Osteoblast (primary cell): ENCODE measurements around the gene PBX4. TPM values are rescaled to one million over a fixed set of nuclear protein-coding genes. Genes with fewer than 3 reads are reported as not detected.

ENCODE experiments used
- DNase-seq: peaks from one replicate; pipeline ENCODE4 v3.0.0; 2011; ENCODE audit warnings: low spot score, mixed read lengths; ENCODE audit not compliant: insufficient read length; ENCODE audit errors: missing footprints
- H2AFZ ChIP-seq: 2 replicates; pipeline ENCODE4 v1.6.0; 2011; ENCODE audit warnings: mild to moderate bottlenecking, low read length
- H3K27ac ChIP-seq: 2 replicates; pipeline ENCODE4 v1.5.1; 2011; ENCODE audit warnings: mild to moderate bottlenecking, low read depth, low read length, moderate library complexity
- H3K27me3 ChIP-seq: 2 replicates; pipeline ENCODE4 v1.6.0; 2012; ENCODE audit warnings: mild to moderate bottlenecking, control low read depth, inconsistent platforms, low read length, moderate library complexity; ENCODE audit not compliant: insufficient read depth
- H3K36me3 ChIP-seq: 2 replicates; pipeline ENCODE4 v1.5.1; 2011; ENCODE audit warnings: mild to moderate bottlenecking, low read length, control low read depth, moderate library complexity; ENCODE audit not compliant: insufficient read depth
- H3K4me1 ChIP-seq: 2 replicates; pipeline ENCODE4 v1.5.1; 2011; ENCODE audit warnings: mild to moderate bottlenecking, low read length, control low read depth, moderate library complexity; ENCODE audit not compliant: insufficient read depth
- H3K4me2 ChIP-seq: 2 replicates; pipeline ENCODE4 v1.6.0; 2011; ENCODE audit warnings: mild to moderate bottlenecking, low read length; ENCODE audit not compliant: insufficient read depth
- H3K4me3 ChIP-seq: fragments of 200-600 bp; sonication (generic); 3 replicates; pipeline ENCODE4 v1.5.1; 2012; ENCODE audit warnings: mild to moderate bottlenecking, low read length, inconsistent platforms; ENCODE audit not compliant: insufficient read depth
- H3K79me2 ChIP-seq: 2 replicates; pipeline ENCODE4 v1.6.0; 2012; ENCODE audit warnings: mild to moderate bottlenecking, low read length, control low read depth, inconsistent platforms; ENCODE audit not compliant: insufficient read depth
- H3K9me3 ChIP-seq: 2 replicates; pipeline ENCODE4 v1.5.1; 2011; ENCODE audit warnings: low read depth, low read length, control low read depth
- H4K20me1 ChIP-seq: 2 replicates; pipeline ENCODE4 v1.6.0; 2012; ENCODE audit warnings: mild to moderate bottlenecking, low read length, control low read depth; ENCODE audit not compliant: insufficient read depth
- total RNA-seq: library from RNA; depleted of rRNA; stranded (reverse); fragments of >200 nt; gene quantifications from 2 replicates; pipeline ENCODE4 v1.2.3, GENCODE V29; 2012
- TF ChIP-seq, protein P1 (sequence below): IDR thresholded peaks from 2 replicates; pipeline ENCODE4 v1.5.1; 2011; ENCODE audit warnings: mild to moderate bottlenecking, low read depth, low read length, moderate library complexity; ENCODE audit errors: extremely low read depth

The PBX4 gene
- total RNA-seq, 1 donor, result 0.36 TPM

DNA sequence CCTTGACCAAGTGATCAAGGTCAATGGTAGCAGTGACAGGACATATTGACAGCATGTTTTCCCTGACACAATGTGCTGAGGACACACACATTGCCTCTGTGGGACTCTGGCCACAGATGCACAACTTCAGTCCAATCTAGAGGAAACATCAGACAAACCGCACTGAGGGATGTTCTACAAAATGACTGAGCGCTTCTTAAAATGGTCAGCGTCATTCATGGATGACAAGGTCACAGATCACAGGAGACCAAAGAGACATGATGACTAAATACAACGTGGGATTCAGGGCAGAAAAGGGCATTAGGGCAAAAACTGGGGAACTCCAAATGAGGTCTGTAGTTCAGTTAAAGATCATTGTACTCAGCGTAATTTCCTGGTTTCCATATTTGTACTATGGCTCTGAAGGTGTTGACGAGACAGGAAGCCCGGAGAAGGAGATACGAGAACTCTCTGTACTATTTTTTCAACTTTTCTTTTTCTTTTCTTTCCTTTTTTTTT lies 20.6 kb downstream of the PBX4 start:
- Histone ChIP-seq H3K9me3 (no peaks in the 10 kb centered on the region), H3K4me2 (no peak overlapping the region), H3K27me3 (no peaks in the 10 kb centered on the region), H3K27ac (no peak overlapping the region), H4K20me1 (no peaks in the 10 kb centered on the region), H2AFZ (no peak overlapping the region), H3K4me1 (peaks cover 10% of the 10 kb centered on the region), H3K4me3 (no peak overlapping the region), H3K36me3 (no peaks in the 10 kb centered on the region), H3K79me2 (no peaks in the 10 kb centered on the region)
- TF ChIP-seq, protein P1, sequence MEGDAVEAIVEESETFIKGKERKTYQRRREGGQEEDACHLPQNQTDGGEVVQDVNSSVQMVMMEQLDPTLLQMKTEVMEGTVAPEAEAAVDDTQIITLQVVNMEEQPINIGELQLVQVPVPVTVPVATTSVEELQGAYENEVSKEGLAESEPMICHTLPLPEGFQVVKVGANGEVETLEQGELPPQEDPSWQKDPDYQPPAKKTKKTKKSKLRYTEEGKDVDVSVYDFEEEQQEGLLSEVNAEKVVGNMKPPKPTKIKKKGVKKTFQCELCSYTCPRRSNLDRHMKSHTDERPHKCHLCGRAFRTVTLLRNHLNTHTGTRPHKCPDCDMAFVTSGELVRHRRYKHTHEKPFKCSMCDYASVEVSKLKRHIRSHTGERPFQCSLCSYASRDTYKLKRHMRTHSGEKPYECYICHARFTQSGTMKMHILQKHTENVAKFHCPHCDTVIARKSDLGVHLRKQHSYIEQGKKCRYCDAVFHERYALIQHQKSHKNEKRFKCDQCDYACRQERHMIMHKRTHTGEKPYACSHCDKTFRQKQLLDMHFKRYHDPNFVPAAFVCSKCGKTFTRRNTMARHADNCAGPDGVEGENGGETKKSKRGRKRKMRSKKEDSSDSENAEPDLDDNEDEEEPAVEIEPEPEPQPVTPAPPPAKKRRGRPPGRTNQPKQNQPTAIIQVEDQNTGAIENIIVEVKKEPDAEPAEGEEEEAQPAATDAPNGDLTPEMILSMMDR, result no peak
- peak; percentile 17 for DNase-seq

- no peaks in the 10 kb centered on the region for H3K9me3 ChIP-seq
- no peak overlapping the region for H3K4me3 ChIP-seq
- no peaks in the 10 kb centered on the region for H3K79me2 ChIP-seq
- no peaks in the 10 kb centered on the region for H3K27me3 ChIP-seq
- peaks cover 23% of the 10 kb centered on the region for H3K4me1 ChIP-seq
- peak overlapping the region; percentile 32 for H2AFZ ChIP-seq
- H3K27ac ChIP-seq, result peak overlapping the region; percentile 31
- peak overlapping the region; percentile 46 for H3K4me2 ChIP-seq
- DNase-seq, result peak; percentile 87
- H3K36me3 ChIP-seq, result no peaks in the 10 kb centered on the region
- TF ChIP-seq, protein P1, result no peak
- H4K20me1 ChIP-seq, result no peaks in the 10 kb centered on the region
Observed at GRCh38 chr19:19595171-19595701, 23.3 kb downstream of the PBX4 start.

DNA sequence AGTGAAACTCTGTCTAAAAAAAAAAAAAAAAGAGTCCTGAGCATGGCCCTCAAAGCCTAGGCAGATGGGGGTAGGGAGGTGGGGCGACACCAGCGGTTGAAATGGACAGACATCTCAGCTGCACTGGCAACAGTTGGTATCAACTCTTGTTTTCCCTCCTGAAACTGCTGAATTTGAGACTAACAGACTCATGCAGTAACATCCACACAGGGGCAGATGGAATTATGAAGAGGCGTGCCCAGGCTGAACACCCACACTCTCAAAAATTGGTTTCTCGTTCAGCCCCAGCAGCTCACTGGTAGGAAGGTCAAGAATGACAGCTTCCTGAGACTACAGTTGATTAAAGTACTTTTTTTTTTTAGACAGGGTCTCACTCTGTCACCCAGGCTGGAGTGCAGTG lies 24.1 kb downstream of the PBX4 start:
- no peak overlapping the region for H2AFZ ChIP-seq
- no peaks in the 10 kb centered on the region for H3K9me3 ChIP-seq
- DNase-seq, result no peak
- no peak overlapping the region for H3K4me3 ChIP-seq
- no peaks in the 10 kb centered on the region for H3K36me3 ChIP-seq
- TF ChIP-seq, protein P1, result no peak
- H3K4me1 ChIP-seq, result peaks cover 23% of the 10 kb centered on the region
- H3K4me2 ChIP-seq, result no peak overlapping the region
- H4K20me1 ChIP-seq, result no peaks in the 10 kb centered on the region
- H3K27me3 ChIP-seq, result no peaks in the 10 kb centered on the region
- H3K27ac ChIP-seq, result no peak overlapping the region
- H3K79me2 ChIP-seq, result no peaks in the 10 kb centered on the region

DNA sequence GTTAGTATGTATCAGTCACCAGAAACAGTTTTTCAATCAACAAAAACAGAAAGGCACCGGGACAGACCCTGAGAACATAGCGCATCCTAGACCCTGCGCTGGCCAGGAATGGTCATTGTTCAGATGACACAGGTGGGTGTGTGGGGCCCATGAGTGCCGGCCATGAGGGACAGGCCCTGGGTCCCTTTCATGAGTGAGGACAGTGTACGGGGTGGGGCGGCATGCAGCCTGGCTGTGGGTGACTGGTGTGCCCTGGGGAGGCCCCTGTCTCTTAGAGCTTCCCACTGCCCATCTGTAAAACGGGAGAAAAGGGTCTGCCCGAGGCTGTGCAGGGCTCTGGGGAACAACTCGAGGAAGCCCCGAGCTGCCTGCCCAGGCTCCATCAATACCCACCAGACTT lies 25.8 kb downstream of the PBX4 start:
- Histone ChIP-seq H3K4me3 (no peak overlapping the region), H3K4me2 (no peak overlapping the region), H3K36me3 (no peaks in the 10 kb centered on the region), H3K27me3 (no peaks in the 10 kb centered on the region), H3K9me3 (no peaks in the 10 kb centered on the region), H3K27ac (no peak overlapping the region), H2AFZ (no peak overlapping the region), H3K4me1 (peaks cover 23% of the 10 kb centered on the region), H4K20me1 (no peaks in the 10 kb centered on the region), H3K79me2 (no peaks in the 10 kb centered on the region)
- TF ChIP-seq, protein P1, result no peak
- DNase-seq, result no peak
